Dermis microvascular lymphatic vessel endothelial cell (primary cell): Measurements from ENCODE around the gene NABP2. TPM values are rescaled to one million over a fixed set of nuclear protein-coding genes. Genes with fewer than 3 reads are reported as not detected.

Experiments used
- DNase-seq, 2 donors: peaks; one replicate each; pipeline versions ENCODE4 v3.0.0 to v3.0.0-alpha.2; 2010; ENCODE audit warnings: low read depth in 2 of 2
- total RNA-seq: library from RNA; depleted of rRNA; stranded (reverse); fragments of >200 nt; gene quantifications from 2 replicates; pipeline ENCODE4 v1.2.1, GENCODE V29; 2014

NABP2 gene
- total RNA-seq, 1 donor from 2014 or later = 21.6 TPM

DNA sequence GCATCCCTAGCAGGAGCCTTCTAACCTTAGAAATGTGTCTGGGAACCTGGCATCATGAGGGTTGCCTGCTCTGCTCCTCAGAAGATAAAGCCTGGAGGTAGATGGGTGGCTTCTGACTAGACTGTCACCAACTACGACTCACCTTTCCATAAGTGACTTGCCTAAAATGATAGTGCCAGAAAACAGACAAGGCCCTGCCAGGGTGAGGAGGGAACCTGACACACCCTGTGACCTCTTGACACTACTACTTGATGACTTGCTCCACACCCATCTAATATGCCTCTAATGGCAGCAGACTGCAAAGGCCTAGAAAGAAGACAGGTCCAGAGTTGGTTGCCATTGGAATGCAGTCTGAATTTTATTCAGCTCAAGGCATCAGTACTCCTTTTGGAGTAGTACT lies 11.8 kb upstream of the NABP2 start:
- DNase-seq = no peak

DNA sequence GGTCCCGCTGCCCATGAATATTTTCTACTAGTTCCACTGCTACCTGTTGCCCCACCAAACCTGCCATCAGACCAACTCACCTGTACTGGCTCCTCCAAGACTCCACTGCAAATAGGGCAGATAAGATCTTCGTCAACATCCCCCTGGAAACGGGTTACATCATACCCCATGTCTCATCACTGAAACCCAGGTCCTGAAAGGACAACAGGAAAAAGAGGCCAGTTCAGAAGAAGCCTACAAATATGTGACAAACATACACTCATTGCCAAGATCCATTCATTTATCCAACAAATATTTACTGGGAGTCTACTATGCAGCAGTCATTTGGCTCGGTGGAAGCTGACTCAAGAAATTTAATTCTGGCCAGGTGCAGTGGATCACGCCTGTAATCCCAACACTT lies 10.3 kb upstream of the NABP2 start:
- DNase-seq = no peak

DNA sequence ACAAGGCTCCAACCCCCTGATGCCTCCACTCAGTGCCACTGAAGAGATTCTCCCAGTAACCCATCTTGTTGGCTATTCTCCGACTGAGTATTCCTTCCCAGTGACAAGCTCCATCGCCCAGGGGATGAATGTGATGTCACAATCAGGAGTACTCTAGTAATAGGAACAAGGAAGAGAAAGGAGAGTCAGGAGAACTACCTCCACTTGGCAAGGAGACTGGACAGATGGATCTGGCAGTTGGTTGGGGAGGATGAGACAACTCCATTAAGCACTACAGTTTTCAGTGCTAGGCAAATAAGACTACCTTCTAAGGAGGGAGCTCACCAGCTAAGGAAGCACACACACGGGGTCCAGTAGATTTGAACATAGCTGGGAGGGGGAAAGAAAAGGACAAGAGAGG lies 7.7 kb upstream of the NABP2 start:
- DNase-seq = no peak

DNA sequence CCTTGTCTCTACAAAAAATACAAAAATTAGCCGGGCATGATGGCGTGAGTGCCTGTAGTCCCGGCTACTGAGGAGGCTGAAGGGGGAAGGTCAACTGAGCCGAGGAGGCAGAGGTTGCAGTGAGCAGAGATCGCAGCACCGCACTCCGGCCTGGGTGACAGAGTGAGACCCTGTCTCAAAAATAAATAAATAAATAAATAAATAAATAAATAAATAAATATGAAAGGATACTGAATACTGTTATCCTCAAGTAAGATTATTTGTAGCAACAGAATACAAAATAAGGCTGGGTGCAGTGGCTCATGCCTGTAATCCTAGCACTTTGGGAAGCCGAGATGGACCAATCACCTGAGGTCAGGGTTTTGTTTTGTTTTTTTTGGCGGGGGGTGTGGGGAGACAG lies 4.3 kb upstream of the NABP2 start:
- DNase-seq = no peak

DNA sequence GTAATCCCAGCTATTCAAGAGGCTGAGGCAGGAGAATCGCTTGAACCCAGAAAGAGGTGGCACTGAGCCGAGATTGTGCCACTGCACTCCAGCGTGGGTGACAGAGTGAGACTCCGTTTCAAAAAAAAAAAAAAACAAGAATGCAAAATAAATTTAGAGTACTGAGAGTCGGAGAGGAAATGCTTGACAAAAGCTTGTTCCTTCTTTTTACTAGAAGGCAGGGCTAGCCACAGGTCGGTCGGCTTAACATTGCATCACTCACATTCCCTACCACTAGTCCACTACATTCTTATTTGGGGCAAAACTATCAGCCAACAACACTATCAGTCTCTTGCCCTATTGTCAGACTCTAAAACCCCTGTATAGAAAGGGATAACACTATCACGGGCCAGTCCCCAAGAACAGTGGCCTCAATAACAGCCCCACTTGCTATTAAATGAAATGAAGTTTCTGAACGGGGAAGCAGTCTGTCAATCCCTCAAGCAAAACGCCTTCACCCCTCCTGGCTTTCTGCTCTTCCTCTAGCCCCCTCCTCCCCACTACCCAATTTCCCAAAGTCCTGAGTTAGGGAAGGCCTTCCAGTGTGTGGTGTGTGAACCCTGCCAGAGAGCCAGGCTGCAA lies 3.4 kb upstream of the NABP2 start:
- DNase-seq = peak in 1 of 2 donors; percentile 29

DNA sequence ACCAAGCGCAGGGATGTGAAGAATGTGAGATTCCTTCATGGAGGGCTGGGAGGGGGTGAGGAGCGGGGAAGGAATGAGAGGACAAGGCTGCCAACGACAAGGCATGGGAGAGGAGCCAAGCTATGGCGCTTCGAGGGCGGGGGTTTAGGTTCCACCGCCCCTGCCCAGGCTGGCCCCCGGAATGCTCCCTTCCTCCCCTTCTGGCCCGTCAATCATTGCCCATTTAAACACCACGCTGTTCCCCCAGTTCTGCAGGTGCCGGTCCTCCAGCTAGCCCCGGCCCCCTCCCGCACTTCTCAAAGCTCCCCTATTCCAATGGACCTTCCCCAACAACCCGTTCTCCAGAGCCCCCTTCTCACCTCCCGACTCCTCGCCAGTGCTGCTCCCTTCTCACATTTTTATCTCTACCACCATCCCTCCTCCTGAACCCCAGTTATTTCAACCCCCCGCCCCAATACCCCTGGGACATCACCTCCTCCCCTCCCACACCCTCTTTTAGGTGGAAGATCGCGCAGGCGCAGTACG lies 2.8 kb upstream of the NABP2 start:
- peak in 1 of 2 donors; percentile 45 for DNase-seq

DNA sequence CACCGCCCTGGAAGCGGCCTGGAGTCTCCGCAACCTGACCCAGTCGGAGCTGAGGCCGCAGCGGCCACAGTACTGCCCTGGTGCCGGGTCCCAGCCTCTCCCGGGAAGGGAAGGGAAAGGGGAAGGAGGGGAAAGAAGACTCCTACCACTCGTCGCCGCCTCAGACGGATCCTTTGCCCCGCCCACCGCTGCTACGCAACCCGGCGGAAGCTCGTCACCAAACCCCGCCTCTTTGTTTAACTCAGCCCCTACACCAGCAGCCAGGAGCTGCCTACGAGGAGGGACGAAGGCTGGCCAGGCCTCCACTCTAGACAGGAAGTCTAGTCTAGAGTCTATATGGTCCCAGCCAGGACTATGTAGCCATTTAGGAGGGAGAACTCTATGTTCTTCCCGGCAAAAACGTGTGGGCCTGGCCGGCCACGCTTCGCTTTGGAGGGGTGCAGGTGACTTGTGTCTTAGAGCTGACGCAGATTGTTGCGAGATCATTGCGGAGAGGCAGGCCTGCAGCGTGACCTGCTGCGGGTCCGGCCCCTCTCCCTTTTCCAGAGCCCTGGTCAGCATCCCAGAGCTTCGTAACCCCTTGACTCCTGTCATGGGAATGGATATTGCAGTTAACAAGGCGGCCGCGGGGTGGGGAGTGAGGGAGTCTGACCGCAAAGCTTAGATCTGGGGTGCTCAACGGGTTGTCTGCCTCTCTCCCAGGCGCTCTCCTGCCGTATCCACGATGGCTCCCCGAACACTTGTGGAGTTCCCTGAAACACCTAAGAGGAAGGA lies 2.2 kb upstream of the NABP2 start, which contains the start of gene RNF41:
RNF41 (minus strand) TSS at position 166 of the 774 bp plus-strand sequence. CDS start 7,875 bp downstream, outside the sequence.
- DNase-seq = peak; percentile 86 to 97

DNA sequence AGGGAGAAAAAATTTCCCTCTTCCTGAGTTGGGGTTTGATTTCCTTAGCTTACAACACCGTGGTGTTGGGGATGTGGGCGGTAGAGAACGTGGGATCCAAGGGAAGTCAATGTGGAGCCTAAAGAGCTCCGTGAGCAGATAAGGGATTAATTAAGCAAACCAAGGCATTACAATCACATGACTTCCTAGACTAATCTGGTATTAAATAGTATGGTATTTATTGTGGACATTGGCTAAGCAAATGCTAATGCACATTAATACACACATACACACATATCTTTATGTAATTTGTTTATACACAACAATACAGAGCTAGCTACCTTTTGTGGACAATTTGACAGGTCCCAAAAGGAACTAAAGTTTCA lies 1.6 kb upstream of the NABP2 start:
- no peak for DNase-seq

DNA sequence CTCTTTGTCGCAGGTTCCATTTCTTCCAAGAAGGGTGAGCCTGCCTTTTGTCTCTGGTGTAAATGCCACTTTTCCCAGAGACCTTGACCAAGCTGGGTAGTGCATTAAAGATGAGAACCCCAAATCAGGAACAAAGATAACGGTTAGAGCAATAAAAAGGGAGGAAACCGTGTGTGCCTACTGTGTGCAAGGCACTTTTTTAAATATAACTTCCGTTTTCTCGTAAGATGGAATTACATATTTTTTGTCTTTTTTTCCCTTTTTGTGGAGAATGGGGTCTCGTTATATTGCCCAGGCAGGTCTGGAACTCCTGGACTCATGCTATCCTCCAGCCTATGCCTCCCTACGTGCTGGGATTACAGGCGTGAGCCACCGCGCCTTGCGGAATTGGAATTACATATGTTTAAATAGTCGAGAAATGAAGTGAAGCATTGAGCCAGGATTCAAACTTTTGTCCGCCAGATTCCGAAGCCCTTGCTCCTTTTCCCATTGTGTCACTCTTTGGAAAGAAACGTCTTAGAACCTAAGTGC lies 506 bp upstream of the NABP2 start:
- no peak for DNase-seq

DNA sequence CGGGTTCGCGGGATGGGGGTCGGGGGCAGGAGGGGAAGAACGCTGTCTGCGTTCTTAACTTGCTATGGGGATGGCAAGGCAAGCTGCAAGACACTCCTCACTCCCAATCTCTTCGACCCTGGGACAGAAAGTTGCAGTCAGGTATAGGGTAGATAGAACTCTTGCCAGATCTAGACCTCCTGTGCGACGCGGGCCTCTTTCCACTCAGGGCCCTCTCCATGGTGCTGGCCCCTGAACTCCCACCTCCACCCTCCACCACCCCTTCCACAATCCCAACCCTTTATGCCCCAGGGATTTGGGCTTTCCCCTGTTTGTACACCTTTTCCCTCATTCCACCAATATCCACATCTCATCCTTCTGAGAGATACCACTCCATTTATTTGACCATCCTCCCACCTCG lies 812 bp downstream of the NABP2 start:
- DNase-seq = no peak

DNA sequence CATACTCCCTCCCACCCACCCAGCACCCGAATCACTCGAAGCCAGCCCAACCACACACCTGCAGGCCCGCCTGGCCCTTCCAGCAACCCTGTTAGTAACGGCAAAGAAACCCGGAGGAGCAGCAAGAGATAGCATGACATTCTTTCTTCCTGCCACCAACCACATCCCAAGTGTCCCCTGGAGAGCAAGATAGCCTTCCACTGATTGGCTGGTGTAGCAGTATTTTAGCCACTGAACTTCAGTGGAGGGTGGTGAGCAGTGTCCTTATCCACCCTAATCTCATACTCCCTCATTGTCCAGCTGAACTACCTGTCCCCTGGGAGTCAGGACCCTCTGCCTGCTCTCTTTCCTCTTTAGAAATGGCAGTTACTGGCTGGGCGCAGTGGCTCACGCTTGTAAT lies 4.9 kb downstream of the NABP2 start:
- no peak for DNase-seq

DNA sequence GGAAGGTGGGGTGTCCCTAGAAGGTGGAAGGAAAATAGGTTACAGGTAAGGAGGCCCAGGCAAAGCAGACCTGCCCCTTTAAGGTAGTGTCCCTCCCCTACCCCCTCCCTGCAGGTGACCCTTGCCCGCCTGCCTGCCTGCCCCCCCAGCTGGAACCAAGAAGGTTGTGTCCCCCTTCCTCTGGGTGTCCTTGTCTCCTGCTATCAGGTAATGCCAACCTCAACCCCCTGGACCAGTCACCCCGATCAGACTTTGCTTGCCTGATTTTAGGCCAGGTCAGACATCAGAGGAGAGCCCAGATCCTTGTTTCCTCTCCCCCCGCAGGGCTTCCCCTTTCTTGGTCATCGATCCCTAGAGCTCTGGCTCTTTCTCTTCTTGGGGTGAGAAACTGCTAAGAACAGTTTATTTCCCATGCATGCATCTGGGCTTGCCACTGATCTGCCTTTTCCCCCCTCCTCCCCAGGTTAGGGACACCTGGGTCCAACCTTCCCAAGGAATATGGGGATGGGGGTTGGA lies 5.8 kb downstream of the NABP2 start, which contains the start of gene SLC39A5:
SLC39A5 (plus strand) TSS at position 136 of the 516 bp plus-strand sequence. CDS start 1,224 bp downstream, outside the sequence.
- DNase-seq = no peak

DNA sequence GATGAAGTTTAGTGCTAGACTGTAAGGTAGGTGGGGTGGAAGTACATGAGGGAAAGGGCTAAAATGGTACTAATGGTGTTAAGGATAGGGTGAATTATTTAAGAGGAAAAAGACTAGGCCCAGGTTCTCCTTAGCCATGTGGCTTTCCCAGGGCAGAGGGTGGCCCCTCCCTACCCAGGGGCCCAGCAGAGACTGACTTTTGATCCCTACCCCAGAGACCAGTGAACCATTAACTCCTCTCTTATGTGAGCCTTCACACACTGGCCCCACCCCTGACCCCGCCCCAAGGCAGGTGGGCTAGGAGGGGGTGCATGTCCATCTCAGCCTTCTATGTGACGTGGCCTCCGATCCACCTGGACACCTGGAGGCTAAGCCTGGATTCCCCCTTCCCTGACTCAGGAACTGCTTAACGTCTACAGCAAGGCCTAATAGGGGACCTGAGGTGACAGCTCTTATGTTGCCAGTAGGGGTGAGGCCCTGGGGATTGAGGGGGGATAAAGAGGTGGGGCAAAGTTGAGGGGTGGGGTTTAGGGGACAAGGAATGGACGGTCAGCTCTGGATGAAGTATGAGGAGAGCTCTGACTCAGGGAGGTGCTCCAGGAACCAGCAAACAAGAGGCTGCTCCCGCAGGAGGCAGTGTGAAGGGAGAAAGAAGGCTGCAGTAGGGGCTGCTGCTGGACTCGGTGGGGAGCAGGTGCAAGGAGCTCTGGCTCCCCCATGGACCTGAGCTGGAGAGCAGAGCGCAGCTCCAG lies 6.5 kb downstream of the NABP2 start:
- DNase-seq = no peak

DNA sequence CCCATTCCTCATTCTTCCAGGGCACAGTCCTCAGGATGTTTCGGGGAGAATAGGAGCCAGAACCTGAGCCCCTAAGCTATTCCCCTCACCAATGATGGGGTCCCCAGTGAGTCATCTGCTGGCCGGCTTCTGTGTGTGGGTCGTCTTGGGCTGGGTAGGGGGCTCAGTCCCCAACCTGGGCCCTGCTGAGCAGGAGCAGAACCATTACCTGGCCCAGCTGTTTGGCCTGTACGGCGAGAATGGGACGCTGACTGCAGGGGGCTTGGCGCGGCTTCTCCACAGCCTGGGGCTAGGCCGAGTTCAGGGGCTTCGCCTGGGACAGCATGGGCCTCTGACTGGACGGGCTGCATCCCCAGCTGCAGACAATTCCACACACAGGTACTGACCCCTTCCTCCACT lies 7.0 kb downstream of the NABP2 start:
- DNase-seq = no peak

DNA sequence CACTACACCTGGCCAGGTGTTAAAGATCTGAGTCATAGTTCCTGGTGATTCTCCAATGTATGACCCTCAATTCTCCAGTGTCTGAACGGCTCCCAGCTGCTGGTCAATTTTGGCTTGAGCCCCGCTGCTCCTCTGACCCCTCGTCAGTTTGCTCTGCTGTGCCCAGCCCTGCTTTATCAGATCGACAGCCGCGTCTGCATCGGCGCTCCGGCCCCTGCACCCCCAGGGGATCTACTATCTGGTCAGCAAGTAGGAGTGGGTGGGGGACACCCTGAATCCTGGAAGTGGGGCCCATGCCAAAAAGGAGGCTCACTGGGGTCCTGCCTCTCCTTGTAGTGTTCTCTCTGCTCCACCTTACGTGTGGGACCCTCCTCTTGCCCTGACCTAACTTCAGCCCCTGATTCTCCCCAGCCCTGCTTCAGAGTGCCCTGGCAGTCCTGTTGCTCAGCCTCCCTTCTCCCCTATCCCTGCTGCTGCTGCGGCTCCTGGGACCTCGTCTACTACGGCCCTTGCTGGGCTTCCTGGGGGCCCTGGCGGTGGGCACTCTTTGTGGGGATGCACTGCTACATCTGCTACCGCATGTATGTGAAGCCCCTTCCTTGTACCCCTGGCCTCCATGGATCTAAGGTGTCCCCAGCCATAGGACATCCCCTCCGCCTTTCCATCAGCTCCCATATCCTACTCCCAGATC lies 10.7 kb downstream of the NABP2 start:
- DNase-seq = no peak

DNA sequence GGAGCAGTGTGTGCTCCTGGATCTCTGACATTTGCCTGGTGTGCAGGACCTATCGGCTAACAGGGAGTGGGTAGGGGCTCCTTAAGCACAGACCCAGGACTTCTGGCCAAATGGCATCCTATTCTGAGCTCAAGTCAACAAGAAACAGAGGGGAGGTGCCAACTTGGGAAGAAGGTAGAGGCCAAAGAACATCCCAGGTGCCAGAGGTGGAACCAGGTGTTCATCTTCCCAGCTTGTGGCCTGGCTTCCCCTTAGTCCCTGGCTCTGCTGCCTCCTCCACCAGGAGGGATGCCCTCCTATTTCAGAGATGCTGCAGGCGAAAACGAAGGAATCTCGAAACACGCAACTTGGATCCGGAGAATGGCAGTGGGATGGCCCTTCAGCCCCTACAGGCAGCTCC lies 11.9 kb downstream of the NABP2 start:
- DNase-seq = no peak

DNA sequence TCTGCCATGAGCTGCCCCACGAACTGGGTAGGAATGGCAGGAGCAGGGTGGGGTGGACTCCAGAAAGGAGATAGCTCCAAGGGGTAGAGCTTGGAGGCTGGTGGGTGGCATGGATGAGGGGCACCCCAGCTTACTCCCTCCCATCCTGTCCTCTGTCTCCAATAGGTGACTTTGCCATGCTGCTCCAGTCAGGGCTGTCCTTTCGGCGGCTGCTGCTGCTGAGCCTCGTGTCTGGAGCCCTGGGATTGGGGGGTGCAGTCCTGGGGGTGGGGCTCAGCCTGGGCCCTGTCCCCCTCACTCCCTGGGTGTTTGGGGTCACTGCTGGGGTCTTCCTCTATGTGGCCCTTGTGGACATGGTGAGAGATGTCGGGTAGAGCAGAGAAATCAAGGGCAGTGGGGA lies 12.8 kb downstream of the NABP2 start:
- DNase-seq = no peak

DNA sequence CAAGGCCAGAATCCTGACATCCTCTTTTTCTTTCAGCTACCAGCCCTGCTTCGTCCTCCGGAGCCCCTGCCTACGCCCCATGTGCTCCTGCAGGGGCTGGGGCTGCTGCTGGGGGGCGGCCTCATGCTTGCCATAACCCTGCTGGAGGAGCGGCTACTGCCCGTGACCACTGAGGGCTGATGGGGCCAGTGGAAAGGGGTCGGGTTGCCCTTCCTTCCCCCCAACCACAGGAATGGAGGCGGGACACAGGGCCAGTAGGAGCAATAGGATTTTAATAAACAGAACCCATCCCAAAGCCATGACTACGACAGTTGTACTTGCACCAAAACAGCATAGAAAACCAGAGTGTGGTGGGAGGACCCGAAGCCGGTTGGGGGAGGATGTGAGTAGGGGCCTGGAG lies 13.4 kb downstream of the NABP2 start:
- no peak for DNase-seq

DNA sequence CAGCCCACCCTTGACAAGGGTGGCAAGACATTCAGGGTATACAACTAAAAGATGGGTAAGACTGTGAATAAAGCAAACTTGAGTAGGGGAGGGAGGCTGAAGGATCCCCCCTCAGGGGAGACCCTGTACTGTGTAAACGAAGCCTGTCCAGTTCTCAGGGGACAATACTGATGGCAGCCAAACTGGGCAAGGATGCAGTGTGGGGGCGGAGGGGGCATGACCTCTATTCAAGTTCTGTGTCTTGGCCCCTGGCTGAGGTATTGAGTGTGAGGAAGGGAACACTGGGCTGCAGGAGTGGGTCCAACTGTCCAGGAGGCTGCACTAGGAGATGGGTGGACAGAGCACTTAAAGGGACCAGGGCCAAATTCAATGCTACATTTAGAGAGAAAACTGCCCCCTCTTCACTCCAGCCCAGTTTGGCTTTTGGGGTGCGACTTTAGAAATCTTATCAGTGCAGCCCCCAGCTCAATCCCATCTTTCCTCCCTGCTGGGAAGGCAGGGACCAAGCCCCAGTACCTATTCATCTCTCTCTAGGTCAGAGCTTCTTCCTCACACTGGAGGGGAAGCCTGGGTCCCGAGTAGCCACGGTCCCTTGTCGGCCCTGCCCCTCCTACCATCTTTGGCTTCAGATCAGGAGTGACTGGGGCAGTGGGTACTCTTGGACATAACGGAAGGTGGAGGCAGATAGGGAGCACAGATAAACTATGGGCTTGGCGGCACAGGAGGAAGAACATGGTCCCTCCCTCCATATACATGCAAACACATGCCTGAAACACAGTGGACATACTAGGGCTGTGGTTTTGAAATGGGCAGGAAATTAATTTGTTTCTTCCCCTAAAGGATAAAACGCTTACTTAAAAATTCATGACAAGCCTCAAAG lies 17.5 kb downstream of the NABP2 start:
- no peak for DNase-seq

DNA sequence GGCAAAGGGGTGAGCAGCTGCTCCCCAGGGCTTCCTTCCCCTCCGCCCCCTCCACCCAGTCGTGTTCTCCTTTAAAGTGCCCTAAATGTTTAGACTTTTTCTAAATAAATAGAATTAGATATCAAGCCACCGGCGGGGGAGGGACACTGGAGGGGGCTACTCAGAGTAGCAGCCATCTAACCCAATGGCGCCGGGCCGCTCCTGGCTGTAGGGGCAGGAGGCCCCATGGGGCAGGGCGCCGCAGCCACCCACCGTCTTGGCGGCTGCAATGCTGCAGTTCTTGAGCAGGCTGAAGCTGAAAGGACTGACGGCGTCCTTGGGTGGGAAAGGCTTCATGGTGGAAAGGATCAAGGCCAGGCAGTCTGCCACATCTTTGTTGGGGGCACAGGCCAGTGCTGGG lies 18.8 kb downstream of the NABP2 start:
- no peak for DNase-seq
